NCI-H526 treated with DMSO at 0.1 percent for 48 hours (cell line): ENCODE results near the gene DNPEP.
"Not testable (repeated sequence)": the region's sequence is repeated elsewhere in the genome, so short reads cannot be mapped to it uniquely, and the experiment has no call there.

Experiments
- DNase-seq: peaks from one replicate; lab custom pipeline; 2025; lab: John Stamatoyannopoulos, UW

Gene DNPEP

DNA sequence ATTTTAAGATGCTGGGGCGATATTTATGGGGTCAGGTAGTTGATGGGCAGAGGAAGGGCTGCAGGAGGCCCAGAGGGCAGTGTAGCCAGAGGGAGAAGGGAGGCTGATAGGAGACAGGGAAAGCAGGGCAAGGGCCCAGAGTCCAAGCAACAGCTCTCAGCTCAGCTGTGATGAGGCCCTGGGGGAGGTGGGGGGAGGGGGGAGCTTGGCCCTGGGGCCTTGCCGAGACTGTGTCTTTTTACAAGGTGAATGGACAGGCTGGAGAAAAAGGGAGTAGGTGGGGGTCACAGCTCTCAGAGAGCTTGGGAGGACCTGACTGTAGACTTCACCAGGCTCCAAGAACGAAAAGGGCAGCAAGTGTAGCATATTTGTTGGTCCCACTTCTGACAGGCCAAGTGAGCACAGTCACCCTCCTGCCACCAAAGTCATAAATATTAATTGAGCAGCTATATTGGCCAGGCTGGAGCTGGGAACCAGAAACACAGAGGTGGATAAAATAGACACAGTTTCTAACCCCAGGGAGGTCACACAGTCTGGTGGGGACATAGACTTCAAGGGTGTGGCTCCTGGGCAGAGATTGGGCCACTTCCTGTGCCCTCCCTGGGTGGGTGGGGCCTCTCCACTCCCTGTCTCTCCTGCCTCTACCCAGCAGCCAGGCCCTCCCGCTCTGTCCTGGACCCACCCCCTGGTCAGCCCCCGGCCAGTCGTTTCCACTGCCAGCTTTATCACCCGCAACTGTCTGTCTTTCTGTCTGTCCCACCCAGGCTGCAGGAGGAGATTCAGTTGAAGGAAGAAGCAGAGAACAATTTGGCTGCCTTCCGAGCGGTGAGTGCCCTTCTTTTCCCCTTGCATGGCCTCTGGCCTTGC lies 31.9 kb upstream of the DNPEP start:
- no peak for DNase-seq

DNA sequence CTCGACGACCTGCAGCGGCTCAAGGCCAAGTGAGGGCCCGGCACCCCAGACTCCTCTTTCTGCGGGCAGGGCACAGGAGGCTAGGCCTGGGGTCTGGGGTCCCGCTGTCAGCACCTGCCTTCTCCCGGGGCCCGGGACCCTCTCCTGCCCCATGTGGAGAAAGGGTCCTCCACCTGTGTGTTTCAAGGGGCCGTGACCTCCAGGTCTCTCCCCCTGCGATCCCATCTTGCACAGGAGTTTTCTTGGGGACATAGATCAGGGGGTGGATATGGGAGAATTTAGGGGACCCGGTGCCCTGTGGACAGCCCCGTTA lies 31.3 kb upstream of the DNPEP start:
- no peak for DNase-seq

DNA sequence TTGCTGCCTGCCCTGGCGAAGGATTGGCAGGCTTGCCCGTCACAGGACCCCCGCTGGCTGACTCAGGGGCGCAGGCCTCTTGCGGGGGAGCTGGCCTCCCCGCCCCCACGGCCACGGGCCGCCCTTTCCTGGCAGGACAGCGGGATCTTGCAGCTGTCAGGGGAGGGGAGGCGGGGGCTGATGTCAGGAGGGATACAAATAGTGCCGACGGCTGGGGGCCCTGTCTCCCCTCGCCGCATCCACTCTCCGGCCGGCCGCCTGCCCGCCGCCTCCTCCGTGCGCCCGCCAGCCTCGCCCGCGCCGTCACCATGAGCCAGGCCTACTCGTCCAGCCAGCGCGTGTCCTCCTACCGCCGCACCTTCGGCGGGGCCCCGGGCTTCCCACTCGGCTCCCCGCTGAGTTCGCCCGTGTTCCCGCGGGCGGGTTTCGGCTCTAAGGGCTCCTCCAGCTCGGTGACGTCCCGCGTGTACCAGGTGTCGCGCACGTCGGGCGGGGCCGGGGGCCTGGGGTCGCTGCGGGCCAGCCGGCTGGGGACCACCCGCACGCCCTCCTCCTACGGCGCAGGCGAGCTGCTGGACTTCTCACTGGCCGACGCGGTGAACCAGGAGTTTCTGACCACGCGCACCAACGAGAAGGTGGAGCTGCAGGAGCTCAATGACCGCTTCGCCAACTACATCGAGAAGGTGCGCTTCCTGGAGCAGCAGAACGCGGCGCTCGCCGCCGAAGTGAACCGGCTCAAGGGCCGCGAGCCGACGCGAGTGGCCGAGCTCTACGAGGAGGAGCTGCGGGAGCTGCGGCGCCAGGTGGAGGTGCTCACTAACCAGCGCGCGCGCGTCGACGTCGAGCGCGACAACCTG lies 30.7 kb upstream of the DNPEP start, which contains the start of gene DES:
Gene DES, plus strand, starts transcription at position 223 of the 857 bp plus-strand sequence. Its CDS starts 86 bp downstream, at position 309.
- no peak for DNase-seq

DNA sequence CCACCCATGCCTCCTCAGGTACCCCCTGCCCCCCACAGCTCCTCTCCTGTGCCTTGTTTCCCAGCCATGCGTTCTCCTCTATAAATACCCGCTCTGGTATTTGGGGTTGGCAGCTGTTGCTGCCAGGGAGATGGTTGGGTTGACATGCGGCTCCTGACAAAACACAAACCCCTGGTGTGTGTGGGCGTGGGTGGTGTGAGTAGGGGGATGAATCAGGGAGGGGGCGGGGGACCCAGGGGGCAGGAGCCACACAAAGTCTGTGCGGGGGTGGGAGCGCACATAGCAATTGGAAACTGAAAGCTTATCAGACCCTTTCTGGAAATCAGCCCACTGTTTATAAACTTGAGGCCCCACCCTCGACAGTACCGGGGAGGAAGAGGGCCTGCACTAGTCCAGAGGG lies 29.7 kb upstream of the DNPEP start:
- no peak for DNase-seq

DNA sequence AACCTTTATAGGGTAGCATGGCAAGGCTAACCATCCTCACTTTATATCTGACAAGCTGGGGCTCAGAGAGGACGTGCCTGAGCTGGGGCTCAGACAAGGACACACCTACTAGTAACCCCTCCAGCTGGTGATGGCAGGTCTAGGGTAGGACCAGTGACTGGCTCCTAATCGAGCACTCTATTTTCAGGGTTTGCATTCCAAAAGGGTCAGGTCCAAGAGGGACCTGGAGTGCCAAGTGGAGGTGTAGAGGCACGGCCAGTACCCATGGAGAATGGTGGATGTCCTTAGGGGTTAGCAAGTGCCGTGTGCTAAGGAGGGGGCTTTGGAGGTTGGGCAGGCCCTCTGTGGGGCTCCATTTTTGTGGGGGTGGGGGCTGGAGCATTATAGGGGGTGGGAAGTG lies 29.2 kb upstream of the DNPEP start:
- DNase-seq = no peak

DNA sequence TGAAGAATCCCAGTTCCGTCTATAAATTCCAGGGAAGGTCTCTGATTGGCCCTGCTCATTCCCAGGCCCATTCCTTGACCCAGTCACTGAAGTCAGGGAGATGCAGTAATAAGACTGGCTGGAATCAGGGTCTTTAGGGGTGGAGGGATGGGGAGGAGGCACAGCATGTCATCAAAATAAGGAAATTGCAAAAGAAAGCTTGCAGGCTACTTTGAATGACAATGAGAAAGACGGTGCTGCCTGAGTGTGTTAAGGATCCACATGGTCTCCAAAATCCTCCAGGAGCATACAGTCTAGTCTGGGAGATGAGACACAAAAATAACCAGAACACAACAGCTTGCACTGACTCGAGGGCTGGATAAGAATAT lies 28.5 kb upstream of the DNPEP start:
- no peak for DNase-seq

DNA sequence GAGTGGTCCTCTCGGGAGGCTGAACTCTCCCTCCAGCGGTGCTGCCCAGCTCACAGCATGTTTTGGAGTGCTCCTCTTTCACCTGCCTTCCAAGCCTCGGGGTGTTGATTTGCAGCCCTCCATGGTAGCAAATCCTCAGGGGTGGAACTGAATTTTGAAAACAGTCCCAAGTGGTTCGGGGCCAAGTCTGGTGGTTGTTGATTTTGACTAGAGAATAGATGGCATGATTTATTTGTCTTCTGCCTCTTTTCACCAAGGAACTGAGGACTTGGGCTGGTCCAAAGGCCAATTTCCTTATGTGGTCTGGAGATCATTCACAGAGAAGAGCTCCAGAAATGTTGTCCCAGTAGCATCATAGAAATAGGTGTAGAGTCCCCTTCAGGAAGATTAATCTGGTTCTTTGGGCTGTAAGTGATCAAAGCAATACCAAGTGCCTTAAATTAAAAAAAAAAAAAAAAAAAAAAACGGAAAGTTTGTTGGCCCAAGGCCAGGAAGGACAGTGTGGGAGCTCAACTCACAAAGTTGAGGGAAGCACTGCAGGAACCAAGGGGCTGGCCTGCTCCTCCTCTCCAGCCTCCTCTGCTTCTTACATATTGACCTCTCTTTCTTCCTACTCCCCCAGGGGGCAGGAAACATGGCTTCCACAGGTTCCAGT lies 28.0 kb upstream of the DNPEP start:
- no peak for DNase-seq

DNA sequence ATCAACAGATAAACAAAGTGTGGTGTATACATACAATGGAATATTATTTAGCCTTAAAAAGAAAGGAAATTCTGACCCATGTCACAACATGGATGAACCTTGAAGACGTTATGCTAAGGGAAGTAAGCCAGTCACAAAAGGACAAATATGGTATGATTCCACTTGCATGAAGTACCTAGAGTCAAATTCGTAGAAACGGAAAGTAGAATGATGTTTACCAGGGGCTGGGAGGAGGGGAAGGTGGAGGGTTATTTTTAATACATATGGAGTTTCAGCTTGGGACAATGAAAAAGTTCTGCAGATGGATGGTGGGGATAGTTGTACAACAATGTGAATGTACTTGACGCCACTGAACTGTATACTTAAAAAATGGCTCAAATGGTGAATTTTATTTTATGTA lies 27.1 kb upstream of the DNPEP start:
- DNase-seq = no peak

DNA sequence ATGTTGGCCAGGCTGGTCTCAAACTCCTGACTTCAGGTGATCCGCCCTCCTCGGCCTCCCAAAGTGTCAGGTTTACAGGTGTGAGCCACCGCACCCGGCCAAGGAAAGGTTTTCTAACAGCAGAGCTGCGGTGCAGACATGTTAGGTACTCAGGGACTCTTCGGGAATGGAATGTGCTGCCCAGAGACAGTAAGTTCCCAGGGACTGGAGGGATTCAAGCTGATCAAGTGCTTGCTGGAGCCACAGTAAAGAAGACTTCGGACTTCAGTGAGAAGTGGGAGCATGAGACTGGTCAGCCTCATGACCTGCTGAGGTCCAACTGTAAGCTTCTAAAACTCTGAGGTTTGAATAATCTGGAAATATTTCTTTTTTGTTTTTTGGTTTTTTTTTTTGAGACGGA lies 22.7 kb upstream of the DNPEP start:
- no peak for DNase-seq

DNA sequence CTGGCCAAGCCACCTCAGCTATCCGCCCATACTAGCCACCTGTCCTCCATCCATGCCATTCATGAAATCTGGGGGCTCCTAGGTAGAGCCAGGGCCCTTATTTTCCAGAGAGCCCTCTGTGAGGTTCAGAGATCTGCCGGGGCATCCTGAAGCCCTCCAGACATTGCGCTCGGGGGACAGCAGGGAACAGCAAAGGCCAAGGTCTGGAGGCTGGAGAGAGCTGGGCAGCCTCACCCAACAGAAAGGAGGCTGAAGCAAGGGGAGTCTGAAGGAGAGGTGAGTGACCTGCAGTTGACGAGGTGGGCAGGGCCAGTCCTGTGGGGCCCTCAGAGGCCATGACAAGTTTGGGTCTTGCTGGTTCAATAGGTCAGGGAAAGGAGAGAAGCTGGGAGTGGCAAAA lies 21.9 kb upstream of the DNPEP start:
- no peak for DNase-seq

DNA sequence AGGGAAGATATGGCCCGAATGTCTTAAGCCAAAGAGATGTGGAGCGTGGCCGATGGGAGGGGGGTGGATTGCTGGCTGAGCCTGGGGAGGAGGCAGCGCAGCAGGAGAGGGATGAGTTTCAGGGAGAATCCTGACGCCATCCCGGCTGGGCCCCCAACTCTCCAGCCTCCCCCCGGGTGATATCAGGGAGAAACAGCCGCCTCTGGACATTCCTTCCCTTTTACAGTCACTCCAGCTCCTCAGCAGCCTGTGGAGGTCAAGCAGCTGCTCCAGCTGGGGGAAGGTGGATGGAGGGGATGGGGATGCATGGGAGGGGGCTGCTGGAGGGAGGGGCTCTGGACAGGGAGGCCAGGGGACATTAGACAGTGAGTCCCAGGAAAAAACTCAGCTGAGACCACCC lies 20.9 kb upstream of the DNPEP start:
- no peak for DNase-seq

DNA sequence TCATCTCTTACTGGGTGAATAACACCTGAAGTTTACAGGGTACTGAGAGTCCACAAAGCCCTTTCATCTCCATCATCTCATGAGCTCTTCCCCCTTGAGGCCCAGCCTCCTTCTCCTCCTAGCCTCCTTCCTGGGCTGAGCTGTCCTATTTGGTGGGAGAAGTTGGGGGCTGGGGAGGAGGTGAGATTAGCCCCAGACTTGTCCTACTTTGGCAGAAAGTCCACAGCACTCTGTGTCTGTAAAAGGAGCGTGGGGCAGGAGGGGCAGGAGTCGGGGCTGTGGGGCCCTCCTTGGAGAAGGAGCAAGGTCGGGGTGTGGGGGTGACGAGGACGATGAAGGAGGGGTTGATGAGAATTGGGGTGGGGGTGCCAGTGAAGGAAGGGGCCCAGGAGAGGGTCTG lies 20.5 kb upstream of the DNPEP start:
- DNase-seq = no peak

DNA sequence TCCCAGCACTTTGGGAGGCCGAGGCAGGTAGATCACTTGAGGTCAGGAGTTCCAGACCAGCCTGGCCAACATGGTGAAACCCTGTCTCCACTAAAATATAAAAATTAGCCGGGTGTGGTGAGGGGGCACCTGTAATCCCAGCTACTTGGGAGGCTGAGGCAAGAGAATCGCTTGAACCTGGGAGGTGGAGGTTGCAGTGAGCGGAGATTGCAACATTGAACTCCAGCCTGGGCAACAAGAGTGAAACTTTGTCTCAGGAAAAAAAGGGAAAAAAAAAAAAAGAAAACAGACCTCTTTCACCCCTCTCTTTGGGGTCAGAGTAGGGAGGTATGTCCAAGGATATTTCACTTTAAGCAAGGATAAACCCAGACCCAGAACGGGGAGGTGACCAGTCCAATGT lies 19.6 kb upstream of the DNPEP start:
- DNase-seq = not testable (repeated sequence)

DNA sequence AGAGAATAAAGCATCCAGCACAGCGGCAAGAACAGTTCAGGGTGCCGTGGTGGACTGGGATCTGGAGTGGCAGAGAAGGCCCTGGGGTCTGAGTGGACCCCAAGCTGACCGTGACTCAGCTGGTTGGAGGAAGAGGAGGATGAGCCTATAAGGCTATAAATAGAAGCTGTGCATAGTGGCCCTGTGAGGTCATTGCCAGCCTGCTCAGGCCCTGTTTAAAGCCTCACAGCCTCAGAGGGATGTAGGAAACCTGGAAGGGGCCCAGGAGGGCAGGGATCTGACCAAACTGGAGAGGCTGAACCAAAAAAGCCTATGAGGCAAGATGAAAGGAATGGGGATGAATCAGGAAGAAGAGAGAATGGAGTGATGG lies 19.1 kb upstream of the DNPEP start:
- DNase-seq = no peak

DNA sequence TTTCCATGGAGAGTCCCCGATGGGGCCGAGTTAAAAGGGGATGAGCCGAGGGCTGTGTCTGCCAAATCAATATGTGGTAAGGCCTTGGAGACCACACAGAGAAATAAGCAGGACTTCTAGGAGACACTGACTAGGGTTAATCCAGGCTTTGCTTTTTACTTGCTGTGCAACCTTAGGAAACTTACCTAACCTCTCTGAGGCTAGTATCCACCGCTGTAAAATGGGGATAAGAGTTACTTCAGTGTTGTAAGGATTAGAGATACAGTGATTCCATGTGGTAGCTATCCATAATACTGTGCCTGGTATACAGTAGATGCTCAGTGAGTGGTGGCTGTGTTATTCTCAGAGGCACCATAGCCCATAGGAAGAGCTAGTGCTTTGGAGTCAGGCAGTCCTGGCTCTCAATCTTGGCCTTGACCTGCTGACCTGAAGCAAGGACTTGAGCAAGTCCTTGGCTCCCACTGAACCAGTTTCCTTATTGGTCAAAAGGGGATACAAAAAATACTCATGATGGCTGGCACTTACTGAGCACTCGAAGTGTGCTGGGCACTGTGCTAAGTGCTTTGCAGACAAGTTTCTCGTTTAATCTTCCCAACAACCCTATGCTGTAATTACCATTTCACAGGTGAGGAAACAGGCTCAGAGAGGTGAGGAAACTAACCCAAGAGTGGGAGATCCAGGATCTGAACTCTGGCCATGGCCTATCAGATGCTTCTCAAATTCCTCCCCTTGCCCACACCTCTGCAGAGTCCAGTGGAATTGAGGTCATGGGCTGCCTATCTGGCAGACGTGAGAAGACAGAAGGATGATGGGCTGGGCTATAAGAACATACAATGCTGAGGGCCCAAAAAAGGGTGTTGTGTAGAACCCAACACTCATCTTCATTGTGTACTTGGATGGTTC lies 18.5 kb upstream of the DNPEP start:
- no peak for DNase-seq

DNA sequence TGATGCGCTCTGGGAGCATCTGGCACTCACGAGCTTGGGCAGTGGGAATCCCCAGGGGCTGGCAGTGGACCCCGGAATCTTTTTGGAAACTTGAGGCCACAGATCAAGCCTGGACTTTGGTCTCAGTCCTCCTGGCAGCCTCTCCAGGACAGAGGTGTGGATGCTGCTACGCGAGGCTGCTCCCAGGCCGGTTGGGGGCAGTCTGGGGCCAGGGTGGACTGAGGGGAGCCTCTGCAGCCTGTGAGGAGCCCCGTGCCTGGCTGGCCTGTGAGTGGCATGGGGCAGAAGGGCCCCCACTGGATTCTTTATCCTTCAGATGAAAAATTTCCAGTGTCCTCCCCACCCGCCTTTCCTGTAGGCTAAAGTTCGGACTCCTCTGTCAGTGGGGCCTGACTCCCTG lies 17.7 kb upstream of the DNPEP start:
- no peak for DNase-seq

DNA sequence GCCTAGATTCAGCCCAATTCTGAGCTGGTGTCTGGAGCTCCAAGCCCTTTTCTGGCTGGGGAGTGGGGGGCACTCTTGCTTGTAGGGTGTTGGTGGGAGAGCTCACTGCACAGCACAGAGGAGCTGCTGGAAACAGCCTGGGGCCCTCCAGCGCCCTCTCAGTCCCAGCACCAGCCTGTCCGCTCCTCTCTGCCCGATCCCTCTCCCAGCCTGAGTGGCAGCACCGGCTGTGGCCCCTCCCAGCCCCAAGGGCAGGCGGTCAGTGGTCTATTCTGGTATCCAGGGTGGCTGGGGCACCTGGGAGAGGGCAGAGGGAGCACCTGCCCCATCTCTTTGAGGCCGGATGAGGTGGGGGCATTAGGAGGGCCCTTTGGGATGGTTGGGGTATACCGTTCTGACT lies 17.2 kb upstream of the DNPEP start:
- DNase-seq = no peak

DNA sequence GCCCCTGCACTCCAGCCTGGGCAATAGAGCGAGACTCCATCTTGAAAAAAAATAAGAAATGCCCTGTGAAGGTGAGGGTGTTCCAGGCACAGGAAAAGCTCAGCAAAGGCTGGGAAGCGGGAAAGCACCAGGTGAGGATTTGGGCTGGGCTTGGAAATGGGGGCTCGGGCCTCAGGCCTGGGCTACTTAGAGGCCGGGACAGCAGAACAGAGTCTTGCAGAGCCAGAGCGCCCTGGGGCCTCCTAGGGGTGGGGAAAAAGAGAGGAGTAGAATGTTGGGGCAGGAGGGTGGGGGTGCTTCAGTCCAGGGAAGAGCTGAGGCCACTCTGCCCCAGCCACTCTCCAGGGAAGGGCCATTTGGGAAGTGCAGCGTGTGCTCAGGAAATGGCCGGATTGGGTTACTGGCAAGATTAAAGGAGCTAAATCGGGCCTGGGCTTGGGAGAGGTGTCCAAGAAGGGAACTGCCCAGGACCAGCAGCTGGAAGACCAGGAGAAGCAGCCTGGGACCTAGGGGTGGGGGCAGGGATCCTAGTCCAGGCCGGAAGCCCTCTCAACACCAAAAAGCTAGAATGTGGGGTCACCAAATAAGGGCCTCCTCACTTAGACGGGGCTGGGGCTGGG lies 16.7 kb upstream of the DNPEP start:
- DNase-seq = no peak

DNA sequence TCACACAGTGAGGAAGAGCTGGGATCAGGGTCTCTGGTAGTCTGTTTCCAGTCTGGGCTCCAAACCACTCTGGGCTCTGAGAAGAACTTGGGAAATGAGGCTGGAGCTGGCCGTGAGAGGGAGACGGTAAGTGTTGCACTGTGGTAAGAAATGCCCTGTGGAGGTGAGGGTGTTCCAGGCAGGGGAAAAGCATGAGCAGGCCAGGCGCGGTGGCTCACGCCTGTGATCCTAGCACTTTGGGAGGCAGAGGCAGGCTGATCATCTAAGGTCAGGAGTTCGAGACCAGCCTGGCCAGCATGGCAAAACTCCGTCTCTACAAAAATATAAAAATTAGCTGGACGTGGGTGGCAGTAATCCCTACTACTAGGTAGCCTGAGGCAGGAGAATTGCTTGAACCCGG lies 16.1 kb upstream of the DNPEP start:
- no peak for DNase-seq

DNA sequence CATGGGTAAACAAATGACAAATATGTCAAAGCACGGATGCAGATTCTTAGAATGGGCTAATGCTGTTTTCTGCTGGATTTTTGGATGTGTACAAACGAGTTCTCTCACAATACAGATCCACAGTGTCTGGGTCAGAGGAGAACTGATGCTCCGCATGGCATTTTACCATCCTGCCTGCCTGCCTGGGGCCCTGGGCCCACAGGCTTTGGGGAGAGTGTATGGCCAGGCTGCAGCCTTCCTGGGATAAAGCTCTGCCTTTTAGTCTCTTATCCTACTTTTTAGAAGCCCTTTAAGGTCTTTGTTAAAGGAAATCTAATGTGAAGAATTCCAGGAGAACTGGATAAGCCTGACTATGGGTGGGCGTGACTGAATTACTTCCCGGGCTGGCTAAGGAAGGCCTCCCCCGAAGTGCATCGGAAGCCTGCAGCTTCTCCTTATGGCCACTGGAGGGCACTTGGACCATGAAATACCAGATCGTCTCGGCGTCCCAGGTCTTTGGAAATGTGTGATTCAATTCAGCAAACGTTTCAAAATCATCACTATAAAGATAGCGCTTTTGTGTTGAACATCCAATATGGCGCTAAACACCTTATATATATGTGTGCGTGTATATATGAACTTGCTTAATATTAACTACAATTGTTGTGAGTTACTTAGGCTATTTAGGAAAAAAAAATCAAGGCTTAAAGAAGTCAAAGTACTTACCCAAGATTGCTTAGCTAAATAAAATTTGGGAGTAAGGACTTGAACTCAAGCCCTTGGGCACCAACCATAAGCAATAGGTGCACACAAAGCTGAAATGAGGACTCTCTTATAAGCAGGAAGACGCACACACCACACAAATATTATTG lies 15.2 kb upstream of the DNPEP start:
- DNase-seq = peak; percentile 53

DNA sequence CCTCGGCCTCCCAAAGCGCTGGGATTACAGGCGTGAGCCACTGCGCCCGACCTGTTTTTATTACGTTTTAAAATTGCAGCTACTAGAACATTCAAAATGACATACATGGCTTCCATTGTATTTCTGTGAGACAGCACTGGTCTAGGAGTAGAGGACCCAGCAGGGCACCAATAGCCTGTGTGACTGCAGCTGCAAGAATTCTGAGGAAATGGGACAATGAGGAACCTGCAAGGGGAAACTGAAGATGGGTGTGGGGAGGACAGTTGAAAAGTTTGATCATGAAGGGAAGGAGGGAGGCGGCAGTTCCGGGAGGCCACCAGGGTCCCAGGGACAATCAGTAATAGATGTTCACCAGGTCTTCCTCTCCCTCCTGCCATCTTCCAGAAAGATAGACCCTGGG lies 13.9 kb upstream of the DNPEP start:
- DNase-seq = no peak
